GM18520 (cell line): ENCODE results near the gene TIMP2.
A peak's percentile ranks its signal among the peaks of the same experiment; 100 is the strongest.

Experiments used
- ATAC-seq: cut with Tn5 transposase; IDR thresholded peaks from one replicate; pipeline ENCODE4 v1.9.1; 2021; ENCODE audit not compliant: unreplicated experiment

Gene TIMP2

GRCh38 chr17:78840780-78841611 lies 84.2 kb downstream of the TIMP2 start, which contains the start of gene USP36:
TSS of gene USP36 (minus strand) at chr17:78840814. CDS start at chr17:78836363, 4,451 bp downstream.
- ATAC-seq, result peak; percentile 86

- peak; percentile 5 for ATAC-seq
These were observed 84.7 kb downstream of the TIMP2 start for GRCh38 chr17:78840530-78840779.

GRCh38 chr17:78839762-78840529 lies 85.2 kb downstream of the TIMP2 start:
- peak; percentile 6 for ATAC-seq

- ATAC-seq, result no peak
These were observed 85.9 kb downstream of the TIMP2 start for GRCh38 chr17:78839235-78839761.

GRCh38 chr17:78838574-78839005 lies 86.6 kb downstream of the TIMP2 start:
- ATAC-seq, result no peak

GRCh38 chr17:78836420-78837021 lies 88.7 kb downstream of the TIMP2 start:
- ATAC-seq, result no peak

GRCh38 chr17:78834571-78834970 lies 90.6 kb downstream of the TIMP2 start:
- no peak for ATAC-seq

- ATAC-seq, result no peak
These were observed 92.7 kb downstream of the TIMP2 start for GRCh38 chr17:78832541-78832810.

GRCh38 chr17:78831688-78832540 lies 93.3 kb downstream of the TIMP2 start:
- no peak for ATAC-seq

- no peak for ATAC-seq
These were observed 95.7 kb downstream of the TIMP2 start for GRCh38 chr17:78829477-78829876.

- no peak for ATAC-seq
These were observed 96.6 kb downstream of the TIMP2 start for GRCh38 chr17:78828470-78829185.

- ATAC-seq, result no peak
These were observed 98.2 kb downstream of the TIMP2 start for GRCh38 chr17:78826836-78827509.

GRCh38 chr17:78826421-78826820 lies 98.8 kb downstream of the TIMP2 start:
- no peak for ATAC-seq

- no peak for ATAC-seq
These were observed 99.5 kb downstream of the TIMP2 start for GRCh38 chr17:78825696-78826095.

GRCh38 chr17:78824240-78824639 lies 100.9 kb downstream of the TIMP2 start:
- ATAC-seq, result no peak

GRCh38 chr17:78823282-78824046 lies 101.7 kb downstream of the TIMP2 start:
- ATAC-seq, result no peak

- ATAC-seq, result no peak
These were observed 102.6 kb downstream of the TIMP2 start for GRCh38 chr17:78822552-78822951.

GRCh38 chr17:78821961-78822360 lies 103.2 kb downstream of the TIMP2 start:
- no peak for ATAC-seq

GRCh38 chr17:78820841-78821240 lies 104.3 kb downstream of the TIMP2 start:
- no peak for ATAC-seq
